ENCODE results near the gene HEXD. TPM values are rescaled to one million over a fixed set of nuclear protein-coding genes. Genes with fewer than 3 reads are reported as not detected.
"Not testable (repeated sequence)": the region's sequence is repeated elsewhere in the genome, so short reads cannot be mapped to it uniquely, and the experiment has no call there.

The HEXD gene
- total RNA-seq (10 to 100 TPM; 32.2 to 33.4 TPM), total RNA-seq (35.5 to 45.4 reads per million in 2 donors)

DNA sequence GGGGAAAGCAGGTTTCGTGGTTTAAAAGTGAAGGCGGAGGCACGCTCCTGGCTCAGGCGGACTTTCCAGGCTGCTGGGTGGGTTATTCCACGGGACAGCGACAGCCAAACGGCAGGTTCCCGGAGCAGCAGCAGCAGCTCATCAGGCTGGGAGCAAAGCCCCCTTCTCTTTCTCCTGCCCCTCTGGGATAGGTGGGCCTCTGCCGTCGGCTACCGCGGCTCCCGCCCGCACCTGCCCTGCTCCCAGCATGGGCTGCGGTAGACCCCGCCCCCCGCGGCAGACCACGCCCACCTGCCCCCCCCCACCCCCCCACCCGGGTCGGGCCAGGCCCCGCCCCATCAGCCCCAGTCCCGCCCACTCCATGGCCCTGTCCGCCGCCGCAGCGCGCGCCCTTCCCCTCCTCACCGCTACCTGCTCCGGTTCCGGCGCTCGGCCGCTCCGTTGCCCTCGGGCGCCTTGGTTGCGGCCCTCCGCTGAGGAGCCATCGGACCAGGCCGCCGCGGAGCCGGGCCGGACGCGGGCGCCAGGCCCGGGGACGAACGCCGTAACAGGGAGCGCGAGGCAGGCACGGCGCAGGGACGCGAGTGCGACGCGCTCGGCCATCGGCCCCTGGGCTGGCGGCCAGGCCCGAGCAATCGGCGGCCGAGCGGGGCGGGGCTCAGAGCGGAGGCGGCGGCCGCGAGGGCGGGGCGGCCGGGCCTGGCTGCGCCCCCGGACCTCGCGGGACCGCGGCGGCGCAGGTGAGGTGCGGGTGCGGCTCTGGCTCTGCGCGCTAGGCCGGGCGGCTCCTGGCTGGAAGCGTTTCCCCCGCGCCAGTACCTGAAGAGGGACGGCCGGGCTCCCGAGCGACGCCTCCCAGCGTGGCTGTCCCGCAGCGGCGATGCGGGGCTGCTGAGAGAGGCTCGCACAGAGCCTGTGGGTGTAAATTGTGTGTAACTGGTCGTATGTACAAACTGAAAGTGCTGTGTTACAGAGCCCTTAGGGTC lies at the start of gene HEXD, which contains the start of gene OGFOD3:
Gene HEXD (plus strand): TSS at position 347 of the 986 bp plus-strand sequence. CDS start 1,453 bp downstream, outside the sequence.
Gene OGFOD3 (minus strand): TSS at position 586 of the 986 bp plus-strand sequence. CDS start 101 bp downstream, at position 485.
- ATAC-seq (peak; percentile 88), DNase-seq (peak; percentile 79 to 90 (median 84))
- H3K27me3 Mint-ChIP-seq = no peaks in the 10 kb centered on the region
- peak within 1 kb of the TSS; percentile 85 for H3K4me3 Mint-ChIP-seq
- H3K4me1 Mint-ChIP-seq = peaks cover 23% of the 10 kb centered on the region
- H3K36me3 Mint-ChIP-seq (ENCODE audit: low read depth) = peaks cover 3% of the 10 kb centered on the region
- H3K27ac Mint-ChIP-seq = peak within 1 kb of the TSS; percentile 71
- H3K9me3 ChIP-seq (ENCODE audit: control insufficient read depth, low read length, poor library complexity, severe bottlenecking) = no peaks in the 10 kb centered on the region

DNA sequence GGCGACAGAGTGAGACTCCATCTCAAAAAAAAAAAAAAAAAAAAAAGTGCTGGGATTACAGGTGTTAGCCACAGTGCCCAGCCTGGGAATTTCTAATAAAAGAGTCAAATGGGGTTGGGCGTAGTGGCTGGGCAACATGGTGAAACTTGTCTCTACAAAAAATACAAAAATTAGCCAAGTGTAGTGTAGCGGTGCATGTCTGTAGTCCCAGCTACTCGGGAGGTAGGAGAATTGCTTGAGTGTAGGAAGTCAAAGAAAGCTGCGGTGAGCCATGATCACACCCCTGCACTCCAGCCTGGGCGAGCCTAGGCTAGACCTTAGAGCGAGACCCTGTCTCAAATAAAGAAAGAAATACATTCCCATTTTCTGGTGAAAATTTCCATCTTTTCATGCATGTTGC lies 48.9 kb upstream of the HEXD start:
- no peaks in the 10 kb centered on the region for H3K9me3 ChIP-seq (ENCODE audit: control insufficient read depth, low read length, poor library complexity, severe bottlenecking)
- DNase-seq = no peak
- peaks cover 13% of the 10 kb centered on the region for H3K4me1 Mint-ChIP-seq
- no peak for ATAC-seq
- H3K27me3 Mint-ChIP-seq = peaks cover 58% of the 10 kb centered on the region
- no peak overlapping the region for H3K27ac Mint-ChIP-seq
- H3K4me3 Mint-ChIP-seq = no peak overlapping the region
- H3K36me3 Mint-ChIP-seq (ENCODE audit: low read depth) = peaks cover 2% of the 10 kb centered on the region

DNA sequence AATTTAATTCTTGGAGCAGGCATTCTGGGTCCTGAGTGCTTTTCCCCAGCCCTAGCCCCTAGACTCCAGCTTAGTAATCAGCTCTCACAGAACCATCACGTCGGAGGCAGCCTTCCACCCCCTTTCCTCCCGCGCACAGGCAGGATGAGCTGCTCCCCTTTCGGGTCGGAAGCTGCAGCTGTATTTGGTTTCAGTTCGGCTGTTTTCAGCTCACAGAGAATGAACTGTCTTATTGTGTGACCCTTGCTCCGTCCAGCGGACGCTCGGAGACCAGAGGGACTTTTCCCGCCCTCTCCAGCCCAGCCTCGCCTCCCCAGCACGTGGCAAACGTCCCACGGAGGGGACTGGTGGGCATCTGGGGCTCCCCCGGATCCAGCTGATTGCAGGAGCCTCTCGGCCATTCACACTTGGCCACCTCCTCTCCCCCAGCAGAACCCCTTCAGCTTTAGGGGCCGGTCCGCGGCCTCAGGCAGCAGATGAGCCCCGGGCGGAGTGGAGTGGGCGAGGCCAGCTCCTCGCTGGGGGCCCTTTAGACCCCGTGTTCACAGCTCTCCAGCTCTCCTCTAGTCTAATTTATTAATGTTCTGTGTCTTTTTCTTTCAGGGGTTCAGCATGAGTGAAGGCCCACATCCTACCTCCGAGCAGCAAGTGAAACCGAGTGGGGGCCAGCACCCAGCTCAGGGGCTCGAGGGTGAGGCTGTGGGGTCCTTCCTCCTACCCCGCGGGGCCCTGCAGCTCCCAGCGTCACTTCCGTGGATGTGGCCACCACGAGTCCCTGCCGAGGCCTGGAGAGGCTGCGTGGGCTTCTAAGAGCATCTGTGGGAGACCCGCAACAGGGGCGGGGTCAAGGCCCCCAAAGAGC lies 47.4 kb upstream of the HEXD start:
- peaks cover 13% of the 10 kb centered on the region for H3K4me1 Mint-ChIP-seq
- ATAC-seq = peak; percentile 41
- H3K27ac Mint-ChIP-seq = no peak overlapping the region
- peaks cover 51% of the 10 kb centered on the region for H3K27me3 Mint-ChIP-seq
- H3K9me3 ChIP-seq (ENCODE audit: control insufficient read depth, low read length, poor library complexity, severe bottlenecking) = no peaks in the 10 kb centered on the region
- H3K4me3 Mint-ChIP-seq = peak overlapping the region; percentile 88
- DNase-seq = no peak
- peaks cover 2% of the 10 kb centered on the region for H3K36me3 Mint-ChIP-seq (ENCODE audit: low read depth)

DNA sequence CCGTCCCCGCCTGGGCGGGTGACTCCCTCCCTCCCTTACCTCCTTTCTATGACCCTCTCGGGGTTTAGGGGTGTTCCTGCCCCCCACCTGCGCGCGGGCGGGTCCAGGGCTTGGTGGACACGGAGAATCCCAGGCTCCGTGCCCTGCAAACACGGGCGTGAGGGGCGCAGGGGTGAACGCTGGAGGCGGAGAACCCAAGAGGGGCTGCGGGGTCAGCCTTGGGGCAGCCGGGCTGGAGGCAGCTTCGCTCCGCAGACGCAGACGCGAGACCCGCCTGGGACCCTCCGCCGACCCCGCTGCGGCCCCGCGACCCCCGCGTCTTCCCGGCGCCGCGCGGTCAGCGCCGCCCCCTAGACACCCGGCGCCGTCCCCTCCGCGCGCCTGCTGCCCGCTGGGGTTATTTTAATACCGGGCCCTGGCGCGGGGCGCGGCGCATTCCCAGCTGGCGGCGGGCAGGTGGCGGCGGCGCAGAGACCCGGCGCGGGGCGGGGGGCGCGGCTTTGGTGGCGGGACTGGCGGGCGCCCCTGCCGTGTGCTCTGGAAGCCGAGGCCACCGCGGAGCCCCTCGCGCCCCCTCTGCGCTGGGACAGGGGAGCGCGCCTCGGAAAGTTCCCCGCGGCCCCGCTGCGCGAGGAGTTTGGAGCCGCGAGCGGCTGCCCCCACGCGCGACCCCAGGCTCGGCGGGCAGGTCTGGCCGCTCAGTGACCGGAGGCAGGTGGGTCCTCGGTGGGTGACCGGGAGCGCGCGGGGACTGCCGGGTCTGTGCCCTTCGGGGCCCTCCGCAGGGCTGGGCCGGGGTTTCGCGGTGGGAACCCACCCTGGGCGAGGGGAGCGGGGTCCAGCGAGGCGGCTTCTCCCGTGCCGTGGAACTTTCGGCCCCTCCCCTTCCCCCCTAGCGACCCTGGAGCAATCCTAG lies 46.6 kb upstream of the HEXD start, which contains the start of gene UTS2R:
Gene UTS2R (plus strand): TSS at position 433 of the 916 bp plus-strand sequence. CDS start 2,560 bp downstream, outside the sequence.
- Mint-ChIP-seq H3K4me3 (peak within 1 kb of the TSS; percentile 88), H3K27me3 (peaks cover 51% of the 10 kb centered on the region), H3K36me3 (ENCODE audit: low read depth) (peaks cover 2% of the 10 kb centered on the region), H3K27ac (no peak within 1 kb of the TSS), H3K4me1 (peaks cover 13% of the 10 kb centered on the region)
- peak in 1 of 3 donors; percentile 8 for DNase-seq
- ATAC-seq = no peak
- no peaks in the 10 kb centered on the region for H3K9me3 ChIP-seq (ENCODE audit: control insufficient read depth, low read length, poor library complexity, severe bottlenecking)

DNA sequence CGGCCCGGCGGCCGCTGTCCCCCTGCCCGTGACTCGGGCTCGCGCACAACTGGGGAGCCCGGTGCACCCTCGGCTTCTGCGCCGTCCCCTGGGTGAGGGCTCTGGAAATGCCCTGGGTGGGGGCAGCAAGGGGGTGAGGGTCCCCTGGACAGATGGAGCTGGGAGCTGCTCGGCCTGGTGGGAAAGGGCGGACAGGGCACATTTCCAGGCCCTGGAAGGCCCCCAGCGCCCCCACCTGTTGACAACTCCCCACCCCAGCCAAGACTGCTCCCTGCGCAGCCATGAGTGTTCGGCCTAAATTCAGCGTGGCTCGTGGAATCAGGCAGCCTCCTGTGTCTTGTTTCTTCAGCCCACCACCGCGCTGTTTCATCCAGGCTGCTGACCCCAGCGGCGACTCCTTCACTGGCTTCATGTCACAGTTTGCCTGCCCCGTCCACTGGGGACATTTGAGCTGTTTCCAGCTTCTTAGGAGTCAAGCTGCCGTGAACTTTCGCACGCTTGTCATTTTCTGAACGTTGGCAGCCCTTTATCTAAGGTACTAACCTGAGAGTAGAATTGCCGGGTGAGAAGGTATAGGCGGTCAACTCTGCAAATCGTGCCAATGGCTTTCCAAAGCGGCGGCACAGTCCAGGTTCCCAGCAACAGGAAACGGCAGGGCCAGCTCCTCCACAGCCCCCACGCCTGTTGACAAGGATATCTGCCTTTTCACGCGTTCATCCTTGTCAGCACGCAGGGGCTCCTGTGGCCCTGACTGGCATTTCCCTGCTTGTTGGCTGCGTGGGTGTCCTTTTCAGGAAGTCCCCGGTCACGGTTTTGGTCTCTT lies 45.7 kb upstream of the HEXD start:
- peak in 1 of 3 donors; percentile 8 for DNase-seq
- no peak overlapping the region for H3K27ac Mint-ChIP-seq
- H3K36me3 Mint-ChIP-seq (ENCODE audit: low read depth) = peaks cover 2% of the 10 kb centered on the region
- H3K9me3 ChIP-seq (ENCODE audit: control insufficient read depth, low read length, poor library complexity, severe bottlenecking) = no peaks in the 10 kb centered on the region
- H3K27me3 Mint-ChIP-seq = peaks cover 43% of the 10 kb centered on the region
- H3K4me3 Mint-ChIP-seq = peak overlapping the region; percentile 68
- H3K4me1 Mint-ChIP-seq = peaks cover 13% of the 10 kb centered on the region
- ATAC-seq = no peak

DNA sequence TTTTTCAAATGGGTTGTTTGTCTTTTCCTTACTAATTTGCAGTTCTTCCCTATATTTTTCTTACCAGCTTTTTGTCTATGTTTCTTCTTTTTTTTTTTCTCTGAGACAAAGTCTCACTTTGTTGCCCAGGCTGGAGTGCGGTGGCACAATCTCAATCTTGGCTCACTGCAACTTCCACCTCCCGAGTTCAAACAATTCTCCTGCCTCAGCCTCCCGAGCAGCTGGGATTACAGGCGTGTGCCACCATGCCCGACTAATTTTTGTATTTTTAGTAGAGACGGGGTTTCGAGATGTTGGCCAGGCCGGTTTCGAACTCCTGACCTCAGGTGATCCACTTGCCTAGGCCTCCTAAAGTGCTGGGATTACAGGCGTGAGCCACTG lies 45.1 kb upstream of the HEXD start:
- Mint-ChIP-seq H3K27me3 (peaks cover 42% of the 10 kb centered on the region), H3K4me1 (peaks cover 13% of the 10 kb centered on the region), H3K4me3 (peak overlapping the region; percentile 75)
- H3K9me3 ChIP-seq (ENCODE audit: control insufficient read depth, low read length, poor library complexity, severe bottlenecking); H3K36me3 Mint-ChIP-seq (ENCODE audit: low read depth); DNase-seq; ATAC-seq; H3K27ac Mint-ChIP-seq: not testable (repeated sequence)

DNA sequence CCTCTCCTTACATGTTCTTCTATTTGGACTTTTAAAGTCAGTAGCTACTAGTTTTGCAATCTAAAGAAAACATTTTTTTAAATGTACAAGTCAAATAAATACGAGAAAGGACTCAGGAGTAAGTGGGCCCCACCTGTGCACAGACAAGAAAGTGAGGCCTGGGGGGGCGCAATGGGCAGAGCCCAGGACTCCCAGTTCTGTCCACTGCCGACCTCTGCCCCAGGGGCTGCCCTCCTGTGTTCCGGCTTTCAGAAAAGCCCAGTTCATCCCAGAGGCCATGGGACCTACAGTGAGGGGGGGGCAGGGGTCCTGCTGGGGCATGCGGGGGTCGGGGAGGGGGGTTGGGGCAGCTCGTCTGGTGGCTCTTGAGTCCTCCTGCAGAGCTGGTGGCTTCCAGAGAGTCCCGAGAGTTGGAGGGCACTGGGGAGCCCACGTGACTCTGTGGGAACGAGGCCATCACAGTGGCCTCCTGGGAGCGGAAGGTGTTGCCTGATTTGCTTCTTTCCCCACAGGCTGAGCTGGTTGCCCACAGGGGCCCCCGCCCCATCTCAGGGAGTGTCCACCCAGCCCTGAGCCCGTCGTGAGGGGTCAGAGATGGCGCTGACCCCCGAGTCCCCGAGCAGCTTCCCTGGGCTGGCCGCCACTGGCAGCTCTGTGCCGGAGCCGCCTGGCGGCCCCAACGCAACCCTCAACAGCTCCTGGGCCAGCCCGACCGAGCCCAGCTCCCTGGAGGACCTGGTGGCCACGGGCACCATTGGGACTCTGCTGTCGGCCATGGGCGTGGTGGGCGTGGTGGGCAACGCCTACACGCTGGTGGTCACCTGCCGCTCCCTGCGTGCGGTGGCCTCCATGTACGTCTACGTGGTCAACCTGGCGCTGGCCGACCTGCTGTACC lies 44.2 kb upstream of the HEXD start:
- Mint-ChIP-seq H3K4me3 (no peak overlapping the region), H3K4me1 (peaks cover 14% of the 10 kb centered on the region), H3K27ac (no peak overlapping the region), H3K27me3 (peaks cover 47% of the 10 kb centered on the region), H3K36me3 (ENCODE audit: low read depth) (peaks cover 2% of the 10 kb centered on the region)
- peak in 1 of 3 donors; percentile 5 for DNase-seq
- ATAC-seq = no peak
- no peaks in the 10 kb centered on the region for H3K9me3 ChIP-seq (ENCODE audit: control insufficient read depth, low read length, poor library complexity, severe bottlenecking)

DNA sequence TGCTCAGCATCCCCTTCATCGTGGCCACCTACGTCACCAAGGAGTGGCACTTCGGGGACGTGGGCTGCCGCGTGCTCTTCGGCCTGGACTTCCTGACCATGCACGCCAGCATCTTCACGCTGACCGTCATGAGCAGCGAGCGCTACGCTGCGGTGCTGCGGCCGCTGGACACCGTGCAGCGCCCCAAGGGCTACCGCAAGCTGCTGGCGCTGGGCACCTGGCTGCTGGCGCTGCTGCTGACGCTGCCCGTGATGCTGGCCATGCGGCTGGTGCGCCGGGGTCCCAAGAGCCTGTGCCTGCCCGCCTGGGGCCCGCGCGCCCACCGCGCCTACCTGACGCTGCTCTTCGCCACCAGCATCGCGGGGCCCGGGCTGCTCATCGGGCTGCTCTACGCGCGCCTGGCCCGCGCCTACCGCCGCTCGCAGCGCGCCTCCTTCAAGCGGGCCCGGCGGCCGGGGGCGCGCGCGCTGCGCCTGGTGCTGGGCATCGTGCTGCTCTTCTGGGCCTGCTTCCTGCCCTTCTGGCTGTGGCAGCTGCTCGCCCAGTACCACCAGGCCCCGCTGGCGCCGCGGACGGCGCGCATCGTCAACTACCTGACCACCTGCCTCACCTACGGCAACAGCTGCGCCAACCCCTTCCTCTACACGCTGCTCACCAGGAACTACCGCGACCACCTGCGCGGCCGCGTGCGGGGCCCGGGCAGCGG lies 43.4 kb upstream of the HEXD start:
- DNase-seq (peak in 1 of 3 donors; percentile 6), ATAC-seq (no peak)
- no peak overlapping the region for H3K4me3 Mint-ChIP-seq
- H3K36me3 Mint-ChIP-seq (ENCODE audit: low read depth) = peaks cover 3% of the 10 kb centered on the region
- H3K27ac Mint-ChIP-seq = no peak overlapping the region
- no peaks in the 10 kb centered on the region for H3K9me3 ChIP-seq (ENCODE audit: control insufficient read depth, low read length, poor library complexity, severe bottlenecking)
- H3K27me3 Mint-ChIP-seq = peaks cover 43% of the 10 kb centered on the region
- H3K4me1 Mint-ChIP-seq = peaks cover 16% of the 10 kb centered on the region

DNA sequence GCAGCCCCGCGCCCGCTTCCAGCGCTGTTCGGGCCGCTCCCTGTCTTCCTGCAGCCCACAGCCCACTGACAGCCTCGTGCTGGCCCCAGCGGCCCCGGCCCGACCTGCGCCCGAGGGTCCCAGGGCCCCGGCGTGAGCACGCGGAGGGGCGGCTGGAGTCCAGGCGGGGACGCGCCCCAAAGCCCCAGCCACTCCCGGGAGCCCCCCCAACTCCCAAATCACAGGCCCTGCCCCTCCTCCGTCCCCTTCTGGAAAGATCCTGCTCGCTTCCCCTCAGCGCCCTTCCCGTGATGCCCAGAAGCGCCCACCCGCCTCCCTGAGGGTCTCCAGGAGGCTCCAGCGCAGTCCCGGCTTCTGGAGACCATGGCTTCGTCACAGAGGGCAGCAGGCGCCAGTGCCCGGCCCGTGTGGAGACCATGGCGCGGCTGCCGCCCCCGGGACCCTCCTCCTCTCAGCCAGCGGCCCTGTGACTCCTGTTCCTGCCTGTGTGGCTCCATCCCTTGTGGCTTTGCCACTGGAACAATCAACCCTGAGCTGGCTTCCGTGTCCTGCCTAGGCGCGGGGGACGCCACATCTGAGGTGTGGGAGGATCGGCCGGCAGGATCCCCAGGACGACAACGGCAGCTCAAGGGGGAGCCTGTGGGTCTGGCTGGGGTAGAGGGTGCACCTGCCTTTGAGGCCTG lies 42.6 kb upstream of the HEXD start:
- H3K4me1 Mint-ChIP-seq = peaks cover 19% of the 10 kb centered on the region
- ATAC-seq (no peak), DNase-seq (no peak)
- H3K9me3 ChIP-seq (ENCODE audit: control insufficient read depth, low read length, poor library complexity, severe bottlenecking) = no peaks in the 10 kb centered on the region
- H3K27me3 Mint-ChIP-seq = peaks cover 47% of the 10 kb centered on the region
- no peak overlapping the region for H3K4me3 Mint-ChIP-seq
- no peak overlapping the region for H3K27ac Mint-ChIP-seq
- H3K36me3 Mint-ChIP-seq (ENCODE audit: low read depth) = peaks cover 6% of the 10 kb centered on the region

DNA sequence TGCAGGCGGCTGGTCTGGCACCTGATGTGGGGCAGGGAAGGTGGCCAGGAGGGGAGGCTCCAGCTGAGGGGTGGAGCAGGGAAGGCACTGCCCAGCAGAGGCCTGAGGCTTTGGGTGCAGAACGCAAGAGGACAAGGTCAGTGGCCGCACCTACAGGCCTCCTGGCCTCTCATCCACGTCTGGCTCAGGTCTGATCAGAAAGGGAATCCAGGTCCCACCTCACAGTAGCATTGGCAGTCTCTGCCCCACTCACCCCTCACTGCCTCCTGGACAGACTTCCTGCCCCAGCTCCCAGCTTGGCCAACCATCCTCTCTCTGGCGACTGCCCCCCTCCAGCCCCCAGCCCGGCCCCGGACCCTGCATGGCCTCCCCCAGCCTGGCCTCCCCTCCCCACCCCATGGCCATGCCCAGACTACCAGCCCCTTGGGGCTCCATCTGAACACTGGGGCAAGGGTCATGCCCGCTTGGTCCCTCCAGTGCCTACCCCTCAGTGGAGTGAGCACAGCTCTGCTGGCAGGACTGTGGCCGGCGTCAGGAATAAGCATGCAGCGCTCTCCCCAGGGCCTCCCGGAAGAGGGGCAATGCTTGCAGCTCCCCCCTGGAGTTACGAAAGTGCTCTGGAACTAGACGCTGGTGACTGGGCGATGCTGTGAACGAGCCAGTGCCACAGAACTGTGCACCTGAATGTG lies 42.0 kb upstream of the HEXD start:
- Mint-ChIP-seq H3K36me3 (ENCODE audit: low read depth) (peaks cover 5% of the 10 kb centered on the region), H3K4me1 (peaks cover 16% of the 10 kb centered on the region), H3K27ac (no peak overlapping the region), H3K4me3 (no peak overlapping the region), H3K27me3 (peaks cover 47% of the 10 kb centered on the region)
- no peaks in the 10 kb centered on the region for H3K9me3 ChIP-seq (ENCODE audit: control insufficient read depth, low read length, poor library complexity, severe bottlenecking)
- DNase-seq (peak in 1 of 3 donors; percentile 7), ATAC-seq (no peak)
